HTR-8/SVneo (cell line): ENCODE data around the gene FOXP1.
"Not testable (repeated sequence)": the region's sequence is repeated elsewhere in the genome, so short reads cannot be mapped to it uniquely, and the experiment has no call there.

ENCODE experiments used
- DNase-seq: peaks from one replicate; pipeline ENCODE4 v3.0.0; 2011; ENCODE audit warnings: low spot score, mixed read lengths; ENCODE audit not compliant: insufficient read length
- FAIRE-seq: peaks from 2 replicates; lab custom pipeline; 2011; peaks lifted over from hg19 to GRCh38; lab: Jason Lieb, UNC

The FOXP1 gene

GRCh38 chr3:71441925-71442651 lies 141.4 kb downstream of the FOXP1 start:
- FAIRE-seq (no peak), DNase-seq (no peak)

- DNase-seq (no peak), FAIRE-seq (peak; percentile 49)
Observed at GRCh38 chr3:71441217-71441924, 142.2 kb downstream of the FOXP1 start.

GRCh38 chr3:71438904-71439303 lies 144.6 kb downstream of the FOXP1 start:
- no peak for DNase-seq
- FAIRE-seq, result no peak

DNA sequence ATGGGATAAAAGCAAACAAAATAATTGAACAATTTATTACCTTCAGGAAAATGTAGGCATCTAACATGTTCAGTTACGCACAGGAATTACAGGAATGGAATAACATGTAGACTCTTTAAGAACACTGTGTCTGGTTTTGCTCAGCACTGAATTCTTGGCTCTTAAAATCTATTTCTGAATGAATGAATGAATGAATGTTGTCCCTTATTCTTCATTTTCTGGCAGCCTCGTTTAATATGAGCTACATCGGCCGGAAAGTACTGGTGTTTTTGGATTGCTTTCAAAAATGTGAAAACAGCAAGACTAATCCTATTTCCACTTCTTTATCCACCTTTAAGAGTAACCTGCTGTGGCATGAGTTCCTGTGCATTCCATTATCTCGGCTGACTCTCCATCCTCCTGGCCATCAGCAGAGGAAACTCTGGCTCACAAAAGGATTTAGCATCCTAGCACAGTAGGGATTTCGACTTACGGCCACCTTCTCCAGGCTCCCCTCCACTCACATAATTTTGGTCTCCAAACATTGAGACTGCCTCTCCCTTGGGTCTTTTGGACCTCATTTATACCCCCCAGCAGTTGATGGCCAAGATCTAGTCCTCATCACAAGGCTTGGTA lies 145.3 kb downstream of the FOXP1 start:
- DNase-seq, result no peak
- no peak for FAIRE-seq

GRCh38 chr3:71436337-71436736 lies 147.2 kb downstream of the FOXP1 start:
- FAIRE-seq (no peak), DNase-seq (peak; percentile 20)

- FAIRE-seq, result not testable (repeated sequence)
Observed at GRCh38 chr3:71435836-71436235, 147.7 kb downstream of the FOXP1 start.

DNA sequence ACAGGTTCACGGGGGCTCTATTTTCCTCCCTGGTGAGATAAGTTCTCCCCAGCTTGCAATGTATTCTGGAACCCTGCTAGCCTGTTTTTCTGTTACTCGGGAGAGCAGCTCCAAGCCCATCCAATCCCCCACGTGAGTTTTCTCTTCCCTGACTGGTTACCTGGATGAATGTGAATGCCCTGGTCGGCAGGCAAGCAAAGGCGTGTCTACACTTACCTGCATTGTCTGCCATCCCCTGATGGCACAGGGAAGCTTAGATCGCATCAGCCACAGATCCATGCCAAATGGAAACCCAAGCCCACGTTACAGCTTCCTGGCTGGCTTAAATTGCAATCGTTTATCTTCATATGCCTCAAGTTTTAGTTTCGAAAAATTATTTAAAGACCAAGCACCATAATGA lies 149.9 kb downstream of the FOXP1 start:
- DNase-seq, result no peak
- no peak for FAIRE-seq

More at GRCh38 chr3:71435836-71436235, 147.7 kb downstream of the FOXP1 start:
- DNase-seq, result not testable (repeated sequence)

DNA sequence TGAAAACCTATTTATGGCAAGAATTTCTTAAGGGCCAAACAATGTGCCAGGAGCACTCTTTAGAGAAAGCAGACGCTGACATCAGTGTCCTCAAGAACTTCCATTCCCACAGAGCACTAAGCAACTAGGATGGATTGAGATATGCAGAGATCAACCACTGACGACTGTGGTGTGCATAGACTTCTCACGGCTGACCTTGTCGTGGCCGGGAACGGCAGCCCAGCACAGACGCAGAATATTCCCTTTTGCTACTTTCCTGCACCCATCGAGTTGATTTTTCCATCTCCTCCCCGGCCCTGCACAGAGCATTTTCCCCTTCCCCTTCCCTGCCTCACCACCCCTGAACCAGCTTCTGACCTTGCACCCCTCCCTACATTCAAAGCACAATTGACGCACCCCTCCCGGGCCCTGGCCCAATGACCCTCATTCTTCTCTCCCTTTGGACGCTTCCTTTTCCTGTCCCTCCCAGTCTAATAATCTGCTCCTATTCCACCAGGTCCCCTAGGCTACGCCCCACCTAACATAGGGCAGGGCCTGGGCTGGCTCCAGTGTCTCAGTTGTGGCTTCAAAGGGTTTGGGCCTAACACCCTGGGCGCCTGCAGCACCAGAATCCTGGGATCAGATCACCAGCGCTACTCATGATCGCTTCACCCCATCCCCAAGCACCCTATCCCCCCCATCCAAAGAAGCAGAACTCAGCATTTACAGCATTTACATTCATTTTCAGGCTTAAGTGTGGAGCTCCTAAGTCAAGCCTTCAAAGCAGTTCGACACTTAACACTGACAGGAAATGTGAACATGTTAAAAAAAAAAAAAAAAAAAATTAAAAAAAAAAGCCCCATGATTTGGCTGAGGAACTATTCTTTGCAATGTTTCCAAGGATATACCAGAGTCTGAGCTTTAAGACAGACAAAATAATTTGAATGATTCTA lies 151.2 kb downstream of the FOXP1 start:
- FAIRE-seq (no peak), DNase-seq (no peak)

DNA sequence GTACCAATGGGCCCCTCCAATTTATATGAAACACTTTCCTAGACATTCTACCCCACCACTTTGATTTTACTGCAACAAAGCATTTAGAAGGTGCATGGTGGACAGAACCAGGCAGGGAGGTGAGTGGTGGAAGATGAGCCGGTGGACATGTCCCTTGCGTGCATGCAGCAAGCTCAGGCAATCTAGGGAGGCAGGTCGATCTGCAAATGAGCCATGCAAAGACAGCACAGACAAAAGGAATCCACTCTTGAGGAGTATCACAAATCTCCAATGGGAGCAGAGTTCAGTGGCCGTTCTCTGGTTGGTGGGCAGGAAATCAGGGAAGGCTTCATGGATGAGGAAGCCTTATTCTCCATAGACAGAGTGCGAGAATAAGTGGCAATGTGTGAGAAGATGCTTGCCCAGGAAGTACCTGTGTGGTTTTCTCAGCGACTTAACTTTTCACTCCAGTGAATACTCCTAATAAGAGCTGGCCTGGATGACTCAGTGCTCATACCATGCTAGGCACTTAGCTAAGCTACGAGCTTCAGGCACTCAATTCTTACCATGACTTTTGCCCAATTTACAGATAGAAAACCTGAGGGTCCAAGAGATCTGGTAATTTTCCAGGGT lies 152.5 kb downstream of the FOXP1 start:
- FAIRE-seq (no peak), DNase-seq (no peak)

GRCh38 chr3:71429597-71429988 lies 153.9 kb downstream of the FOXP1 start:
- DNase-seq (no peak), FAIRE-seq (no peak)

DNA sequence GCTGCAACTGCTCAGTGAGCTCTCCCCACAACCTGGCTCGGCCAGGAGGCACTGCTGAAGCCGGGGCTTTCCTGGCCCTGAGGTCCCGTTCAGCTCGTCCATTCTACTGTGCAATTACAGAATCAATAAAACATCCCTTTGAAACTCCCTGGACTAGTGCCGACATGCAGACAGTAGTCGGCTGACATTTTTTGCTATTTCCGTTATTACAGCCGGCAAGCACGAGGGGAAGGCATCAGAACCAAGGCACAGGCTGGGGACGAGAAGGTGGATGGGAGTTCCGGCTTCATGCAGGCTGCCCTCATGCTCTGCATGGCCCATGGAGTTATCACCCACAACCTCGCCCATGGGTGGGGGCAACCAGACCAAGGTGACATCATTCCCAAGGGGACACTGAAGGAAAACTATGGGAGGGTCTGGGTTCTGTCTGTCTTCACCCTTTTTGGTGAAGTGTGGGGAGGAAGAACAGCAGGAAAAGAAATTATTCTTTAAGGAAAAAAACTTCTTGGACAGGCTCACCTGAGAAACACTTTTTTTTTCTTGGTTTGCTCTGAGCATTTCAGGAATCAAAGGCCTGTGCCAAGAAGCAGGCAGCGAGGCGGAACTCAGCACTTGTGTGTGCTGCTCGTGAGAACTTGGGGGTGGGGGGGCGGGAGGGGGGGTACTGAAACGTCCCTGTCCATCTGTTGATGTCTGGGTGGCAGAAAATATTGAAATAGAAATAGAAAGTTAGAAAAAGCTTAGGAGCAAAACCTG lies 154.5 kb downstream of the FOXP1 start:
- DNase-seq (no peak), FAIRE-seq (no peak)

GRCh38 chr3:71425491-71426071 lies 157.9 kb downstream of the FOXP1 start:
- DNase-seq (peak; percentile 24), FAIRE-seq (no peak)

DNA sequence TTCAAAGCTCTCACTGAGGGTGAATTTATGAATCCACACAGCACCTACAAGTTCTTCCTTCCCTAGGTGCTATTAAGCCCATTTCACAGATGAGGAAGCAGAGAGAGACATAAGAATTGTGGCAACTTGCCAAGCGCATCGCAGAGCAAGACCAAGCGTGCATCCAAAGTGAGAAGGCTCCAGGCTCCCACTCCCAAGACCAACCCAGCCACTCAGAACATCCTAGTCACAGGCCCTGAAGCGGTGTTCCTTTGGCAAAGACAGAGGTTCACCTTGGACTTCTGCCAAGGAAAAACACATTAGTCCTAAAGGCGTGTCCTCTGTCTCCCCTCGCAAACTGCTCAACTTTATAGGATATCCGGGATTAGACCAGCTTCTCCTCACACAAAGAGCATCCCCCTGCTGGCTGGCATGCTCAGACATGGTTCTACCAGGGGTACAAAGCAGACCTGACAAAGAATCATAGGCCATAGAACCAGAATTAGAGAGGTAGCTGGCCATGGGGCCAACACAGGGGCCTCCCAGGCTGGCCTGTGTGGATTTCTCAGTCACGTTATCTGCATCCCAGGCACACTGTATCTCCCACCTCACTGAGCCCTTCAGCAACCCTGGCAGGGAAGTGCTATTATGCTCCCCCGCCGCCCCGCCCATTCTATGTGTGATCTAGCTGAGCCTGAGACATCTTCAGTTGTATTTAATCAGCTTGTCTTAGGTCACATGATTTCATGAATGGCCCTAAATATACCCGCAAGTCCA lies 160.2 kb downstream of the FOXP1 start:
- DNase-seq (peak; percentile 18), FAIRE-seq (no peak)

DNA sequence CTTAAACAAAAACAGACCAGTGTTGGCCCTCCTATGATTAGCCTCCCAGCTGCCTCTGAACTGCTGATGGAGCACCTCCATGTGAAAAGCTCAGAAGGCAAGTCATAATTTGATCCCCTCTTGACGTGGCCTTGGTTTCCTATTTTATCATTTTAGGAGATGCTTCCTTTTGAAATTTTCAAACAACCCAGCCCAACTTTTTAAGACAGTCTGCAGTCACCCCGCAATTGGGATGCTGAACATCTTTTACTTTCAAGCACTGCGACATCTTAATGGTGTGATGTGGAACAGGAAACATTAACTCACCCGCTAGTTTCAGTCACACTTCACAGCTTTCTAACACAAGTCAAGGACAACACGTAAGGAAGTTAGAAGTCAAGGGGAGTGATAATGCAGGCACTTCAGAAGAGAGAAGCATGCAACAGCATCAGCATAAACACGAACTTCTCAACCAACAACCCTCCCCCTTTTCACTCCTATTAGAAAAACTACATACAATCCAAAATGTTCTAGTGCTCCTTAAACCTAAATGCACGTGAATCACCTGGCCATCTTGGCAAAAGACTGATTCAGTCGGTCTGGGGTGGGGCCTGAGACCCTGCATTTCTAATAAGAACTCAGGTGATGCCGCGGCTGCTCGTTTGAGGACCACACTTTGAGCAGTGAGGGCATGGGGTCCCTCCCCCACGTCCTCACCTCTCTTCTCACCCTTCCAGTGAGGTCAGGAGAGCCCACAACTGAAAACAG lies 161.5 kb downstream of the FOXP1 start:
- no peak for FAIRE-seq
- DNase-seq, result no peak

DNA sequence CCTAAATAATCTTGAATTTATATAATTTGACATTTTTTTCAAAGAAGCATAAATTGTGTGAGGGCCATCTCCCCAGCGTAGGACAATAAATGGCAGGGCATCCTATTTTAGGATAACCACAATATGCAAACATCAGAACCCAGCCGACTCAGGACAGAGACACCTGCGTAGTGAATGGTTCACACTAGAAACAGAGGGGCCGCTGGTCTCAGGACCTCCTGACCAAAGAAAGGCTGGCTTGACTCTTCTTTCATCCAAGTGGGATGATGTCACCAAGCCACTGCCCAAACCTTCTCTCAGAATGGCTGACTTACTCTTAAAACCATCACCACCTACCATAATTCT lies 162.1 kb downstream of the FOXP1 start:
- FAIRE-seq (no peak), DNase-seq (no peak)

DNA sequence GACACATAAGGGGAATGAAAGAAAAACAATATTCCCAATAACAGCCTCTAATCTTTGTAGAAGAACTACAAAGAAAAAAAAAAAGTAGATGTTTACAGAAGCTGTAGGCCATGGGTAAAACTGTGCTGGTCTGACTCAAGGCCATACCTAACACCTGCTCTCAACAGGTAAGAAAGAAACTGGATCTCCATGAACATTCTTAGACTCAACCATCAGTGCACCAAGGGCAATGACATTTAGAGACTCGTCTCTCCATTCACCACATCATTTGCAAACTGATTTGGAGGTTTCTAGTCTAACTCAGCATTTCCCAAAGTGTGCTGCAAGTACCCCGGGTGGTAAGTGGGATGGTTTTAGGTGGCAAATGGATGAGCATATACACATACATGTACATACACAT lies 164.2 kb downstream of the FOXP1 start:
- FAIRE-seq, result no peak

DNA sequence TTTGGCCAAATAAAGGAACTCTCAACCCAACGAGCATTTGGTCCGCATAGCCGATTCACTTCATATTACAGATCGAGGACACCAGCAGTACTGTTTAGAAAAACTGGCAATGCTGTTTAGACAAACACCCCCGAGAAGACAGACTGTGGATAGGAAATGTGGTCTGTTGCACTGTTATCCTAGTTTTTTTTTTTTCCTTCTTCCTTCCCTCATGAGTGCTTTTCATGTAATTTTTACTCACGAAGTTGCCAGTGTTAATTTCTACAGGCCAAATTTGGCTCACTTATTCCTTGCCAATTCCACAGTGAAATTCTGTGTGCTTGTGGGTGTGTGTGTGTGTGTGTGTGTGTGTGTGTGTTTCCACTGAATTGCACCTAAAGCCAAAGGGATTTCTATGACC lies 165.7 kb downstream of the FOXP1 start:
- FAIRE-seq (no peak), DNase-seq (no peak)

More for the DNA sequence above, 164.2 kb downstream of the FOXP1 start:
- no peak for DNase-seq
